GM11168 (cell line): ENCODE data around the gene ATP13A1.
"Not testable (repeated sequence)": the region's sequence is repeated elsewhere in the genome, so short reads cannot be mapped to it uniquely, and the experiment has no call there.

Source experiments
- in situ Hi-C: fragments of 300-500 bp; cut with MboI; formaldehyde crosslinking; loops from one replicate; pipeline ENCODE4 v1.12.0; 2022; ENCODE audit warnings: low sequenced_read_pairs; ENCODE audit not compliant: unreplicated experiment

Gene ATP13A1

DNA sequence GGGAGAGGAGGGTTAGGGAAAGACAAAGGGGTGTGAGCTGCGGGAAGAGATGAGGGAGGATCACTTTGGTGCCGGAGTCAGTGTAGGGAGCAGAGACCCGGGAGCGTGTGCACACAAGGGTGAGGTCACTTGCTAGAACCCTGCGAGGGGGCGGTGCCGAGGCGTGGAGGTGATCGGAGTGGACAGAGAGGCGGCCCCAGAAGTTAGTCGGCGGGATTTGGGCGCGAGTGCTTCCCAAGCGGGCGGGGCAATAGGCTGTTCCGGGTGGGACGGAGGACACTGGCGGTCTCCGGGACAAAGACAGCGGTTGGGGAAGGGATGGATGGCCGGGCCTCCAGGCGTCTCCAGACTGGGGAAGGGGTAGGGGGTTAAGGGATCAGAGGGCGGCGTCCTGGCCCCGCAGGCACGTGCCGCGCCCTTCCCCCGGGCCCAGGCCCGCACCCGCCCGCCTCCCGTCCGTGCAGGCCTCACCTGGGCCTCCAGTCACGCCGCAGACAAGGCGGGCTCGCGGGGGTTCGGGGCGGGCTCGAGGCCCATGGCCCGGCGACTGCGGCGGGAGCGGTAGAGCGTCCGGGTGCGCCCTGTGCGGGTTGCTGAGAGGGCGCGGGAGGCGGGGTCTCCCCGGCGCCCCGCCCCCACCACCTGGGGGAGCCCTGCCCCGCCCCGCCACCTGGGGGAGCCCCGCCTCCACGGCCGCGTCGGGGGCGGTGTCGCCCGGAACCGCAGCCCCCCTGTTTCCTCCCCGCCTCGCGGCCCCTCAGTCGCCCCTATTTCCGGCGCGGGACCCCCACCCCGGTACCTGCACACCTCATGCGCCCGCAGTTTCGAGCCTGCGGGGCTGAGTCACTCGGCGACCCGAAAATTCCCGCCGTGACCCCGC lies 35.6 kb downstream of the ATP13A1 start, which contains the start of gene LPAR2:
LPAR2 (minus strand) TSS at position 600 of the 880 bp plus-strand sequence. CDS start 945 bp downstream, outside the sequence.
- in situ Hi-C loops, result no loop called here

DNA sequence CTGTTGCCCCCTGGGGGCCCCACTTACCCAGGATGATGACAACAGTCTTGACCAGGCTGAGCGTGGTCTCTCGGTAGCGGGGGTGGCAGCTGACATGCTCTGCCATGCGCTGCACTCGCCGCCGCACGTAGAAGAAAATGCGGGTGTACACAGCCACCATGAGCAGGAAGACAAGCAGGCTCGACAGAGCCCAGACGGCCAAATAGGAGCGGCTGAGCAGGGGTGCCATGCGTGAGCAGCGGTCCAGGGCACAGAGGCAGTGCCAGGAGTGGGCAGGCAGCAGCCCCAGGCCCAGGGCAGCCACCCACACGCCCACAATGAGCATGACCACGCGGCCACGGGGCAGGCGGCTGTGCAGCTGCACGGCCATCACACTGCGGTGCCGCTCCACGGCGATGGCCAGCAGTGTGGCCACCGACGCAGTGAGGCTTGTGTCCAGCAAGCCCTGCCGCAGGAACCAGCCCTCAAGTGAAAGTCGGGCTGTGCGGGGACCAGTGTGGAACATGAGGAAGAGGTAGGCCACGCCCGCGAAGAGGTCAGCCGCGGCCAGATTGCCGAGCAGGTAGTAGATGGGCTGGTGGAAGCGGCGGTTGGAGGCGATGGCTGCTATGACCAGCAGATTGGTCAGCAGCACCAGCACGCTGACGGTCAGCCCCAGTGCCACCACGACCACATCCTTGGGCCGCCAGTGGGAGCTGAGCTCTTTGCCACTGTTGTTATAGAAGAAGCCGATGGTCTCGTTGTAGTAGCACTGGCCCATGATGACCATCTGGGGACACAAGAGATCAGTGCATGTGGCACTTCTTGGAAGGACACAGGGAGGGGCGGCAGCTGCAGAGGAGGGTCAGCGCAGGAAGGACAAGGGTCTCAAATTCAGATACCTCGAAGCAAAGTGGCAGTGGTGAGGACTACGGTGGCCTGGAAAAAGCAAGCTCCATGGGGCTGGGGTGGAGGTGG lies 36.7 kb downstream of the ATP13A1 start:
- in situ Hi-C loops, result no loop called here

DNA sequence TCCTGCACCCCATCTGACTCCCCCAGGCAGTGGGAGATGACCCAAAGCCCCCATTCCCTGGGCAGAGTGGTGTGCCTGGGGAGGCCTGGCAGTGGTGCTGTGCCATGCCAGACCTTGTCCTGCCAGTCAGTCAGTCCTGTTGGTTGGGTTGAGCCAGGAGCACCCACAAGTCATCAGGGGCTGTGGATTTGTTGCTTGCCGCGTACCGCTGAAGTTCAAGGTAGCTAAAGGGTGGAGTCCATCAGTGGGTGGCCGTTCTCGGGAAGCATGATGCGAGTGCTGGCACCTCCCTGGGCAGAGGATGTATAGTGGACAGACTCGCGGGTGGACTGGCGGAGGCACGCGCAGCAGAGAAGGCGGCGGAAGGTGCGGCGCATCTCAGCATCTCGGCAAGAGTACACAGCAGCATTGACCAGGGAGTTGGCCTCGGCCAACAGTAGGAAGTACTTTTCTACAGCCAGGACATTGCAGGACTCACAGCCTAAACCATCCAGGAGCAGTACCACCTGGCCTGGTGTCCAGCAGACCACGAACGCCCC lies 39.4 kb downstream of the ATP13A1 start:
- in situ Hi-C loops, result no loop called here

DNA sequence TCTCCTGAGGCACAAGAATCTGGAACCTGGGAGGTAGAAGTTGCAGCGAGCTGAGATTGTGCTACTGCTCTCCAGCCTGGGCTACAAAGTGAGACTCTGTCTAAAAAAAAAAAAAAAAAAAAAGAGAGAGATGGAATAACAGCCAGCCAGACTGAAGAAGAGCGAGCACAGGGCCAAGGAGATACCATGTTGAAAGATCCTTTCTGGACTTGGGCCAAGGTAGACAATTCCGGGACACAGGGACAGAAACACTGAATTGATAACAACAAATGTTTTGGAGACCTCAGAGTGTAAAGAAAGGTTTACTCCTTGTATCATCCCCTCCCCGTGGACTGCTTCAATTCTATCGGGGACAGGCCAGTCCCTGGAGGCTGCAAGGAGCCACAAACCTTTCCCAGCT lies 40.1 kb downstream of the ATP13A1 start:
- in situ Hi-C loops, result no loop called here

DNA sequence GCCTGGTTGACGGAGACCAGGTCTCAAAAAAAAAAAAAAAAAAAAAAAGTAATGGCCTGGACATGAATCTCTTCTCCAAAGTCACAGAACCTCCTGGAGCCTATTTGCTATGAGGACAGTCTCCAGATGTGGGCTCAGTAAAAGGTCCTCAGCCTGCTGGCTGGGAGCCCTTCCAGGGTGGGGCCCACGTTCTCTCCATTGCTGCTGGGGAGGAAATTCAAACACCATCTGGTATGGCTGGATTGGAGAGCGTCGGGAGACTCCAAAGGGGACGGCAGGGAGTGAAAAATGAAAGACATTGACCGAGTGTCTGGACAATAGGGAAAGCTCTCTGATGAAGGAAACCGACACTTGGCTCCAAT lies 43.6 kb downstream of the ATP13A1 start:
- in situ Hi-C loops, result no loop called here

DNA sequence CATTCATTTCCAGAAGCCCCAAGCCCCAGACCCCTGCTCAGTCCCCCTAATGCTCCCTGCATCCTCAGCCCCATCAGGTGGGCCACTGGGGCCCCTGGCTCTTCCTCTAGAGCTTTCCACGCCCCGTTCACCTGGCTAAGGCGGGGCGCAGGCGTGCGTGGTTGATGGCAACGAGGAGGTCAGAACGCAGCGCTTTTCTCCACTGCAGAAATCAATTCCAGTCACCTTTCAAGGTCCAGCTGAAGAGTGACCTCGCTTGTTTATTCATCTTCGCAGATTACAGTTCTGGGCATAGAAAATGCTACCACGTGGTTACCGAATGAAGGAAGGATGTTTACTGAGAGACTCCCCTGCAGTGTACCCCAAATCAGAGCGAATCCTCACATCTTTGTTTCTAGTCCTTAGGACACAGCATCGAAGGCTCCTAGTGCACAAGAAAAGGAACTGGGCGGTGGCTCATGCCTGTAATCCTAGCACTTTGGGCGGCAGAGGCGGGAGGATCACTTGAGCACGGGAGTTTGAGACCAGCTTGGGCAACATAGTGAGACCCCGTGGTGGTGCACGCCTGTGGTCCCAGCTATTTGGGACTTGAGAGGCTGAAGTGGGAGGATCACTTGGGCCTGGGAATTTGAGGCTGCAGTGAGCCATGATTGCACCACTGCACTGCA lies 44.2 kb downstream of the ATP13A1 start:
- in situ Hi-C loops, result no loop called here

DNA sequence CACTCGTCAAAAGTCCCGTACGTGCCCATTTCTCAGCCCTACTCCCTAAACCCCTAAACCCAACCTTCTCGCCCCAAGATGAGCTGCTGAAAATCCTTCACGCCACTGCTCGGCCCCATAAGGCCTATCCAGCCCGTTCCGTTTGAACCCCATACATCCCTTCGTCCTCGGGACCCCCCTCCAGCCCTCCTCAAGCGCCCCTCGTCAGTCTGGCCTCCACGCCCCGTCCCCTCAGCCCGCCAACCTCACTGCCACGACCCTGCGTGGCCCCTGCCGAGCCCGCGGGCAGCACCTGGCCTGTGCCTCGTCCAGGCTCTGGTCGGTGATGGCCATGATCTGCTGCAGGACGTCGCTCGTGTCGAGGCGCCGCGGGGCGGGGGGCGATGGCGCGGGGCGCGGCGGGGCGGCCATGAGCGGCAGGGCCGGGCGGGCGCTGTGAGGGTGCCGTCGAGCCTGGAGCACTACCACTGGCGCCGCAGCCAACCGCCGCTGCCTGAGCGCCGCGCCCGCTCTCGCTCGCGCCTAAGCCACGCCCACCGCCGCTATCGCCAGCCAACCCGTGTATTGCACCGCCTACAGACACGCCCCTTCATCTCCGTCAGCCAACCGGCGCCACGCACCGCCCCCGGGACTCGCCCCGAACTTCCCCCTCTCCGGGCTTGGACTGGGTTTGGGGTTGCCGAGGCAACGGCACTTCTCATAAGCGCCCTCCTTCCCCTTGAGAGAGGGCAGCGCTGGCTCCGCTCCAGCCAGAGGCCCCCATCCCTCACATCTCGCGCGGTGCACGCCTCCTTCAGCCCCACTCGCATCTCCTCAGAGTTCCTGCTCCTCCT lies 45.0 kb downstream of the ATP13A1 start, which contains the start of gene PBX4:
PBX4 (minus strand) TSS at position 469 of the 833 bp plus-strand sequence; CDS start at position 411, 58 bp downstream.
- in situ Hi-C loops, result no loop called here

DNA sequence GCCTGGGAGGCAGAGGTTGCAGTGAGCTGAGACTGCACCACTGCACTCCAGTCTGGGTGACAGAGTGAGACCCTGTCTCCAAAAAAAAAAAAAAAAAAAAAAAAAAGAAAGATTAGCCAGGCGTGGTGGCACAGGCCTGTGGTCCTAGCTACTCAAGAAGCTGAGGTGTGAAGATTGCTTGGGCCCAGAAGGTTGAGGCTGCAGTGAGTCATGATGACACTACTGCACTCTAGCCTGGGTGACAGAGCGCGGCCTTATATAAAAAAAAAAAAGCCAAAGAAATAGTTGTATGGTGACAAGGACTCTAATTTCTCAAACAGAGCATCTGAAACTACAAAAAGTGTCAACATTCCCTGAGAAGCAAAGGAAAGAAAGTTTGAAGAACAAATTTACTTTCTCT lies 48.4 kb downstream of the ATP13A1 start:
- in situ Hi-C loops, result no loop called here

DNA sequence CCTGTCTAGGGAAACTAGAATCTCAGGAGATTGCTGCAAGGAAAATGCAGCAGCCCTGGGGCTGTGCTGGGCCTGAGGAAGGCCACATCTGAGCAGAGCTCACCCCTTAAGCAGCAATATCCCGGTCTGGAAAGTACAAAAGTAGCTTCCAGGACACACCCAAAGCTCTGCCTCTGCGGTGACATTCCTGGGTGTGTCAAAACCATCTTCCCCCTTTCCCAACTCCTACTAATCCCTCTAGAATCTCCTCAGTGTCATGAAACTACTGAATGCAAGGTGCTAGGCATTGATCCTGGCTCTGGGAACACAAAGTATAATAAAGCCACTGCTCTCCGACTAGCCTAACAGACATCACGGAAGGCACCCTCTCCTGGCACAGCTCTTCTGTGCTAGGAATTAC lies 50.0 kb downstream of the ATP13A1 start:
- in situ Hi-C loops, result no loop called here

DNA sequence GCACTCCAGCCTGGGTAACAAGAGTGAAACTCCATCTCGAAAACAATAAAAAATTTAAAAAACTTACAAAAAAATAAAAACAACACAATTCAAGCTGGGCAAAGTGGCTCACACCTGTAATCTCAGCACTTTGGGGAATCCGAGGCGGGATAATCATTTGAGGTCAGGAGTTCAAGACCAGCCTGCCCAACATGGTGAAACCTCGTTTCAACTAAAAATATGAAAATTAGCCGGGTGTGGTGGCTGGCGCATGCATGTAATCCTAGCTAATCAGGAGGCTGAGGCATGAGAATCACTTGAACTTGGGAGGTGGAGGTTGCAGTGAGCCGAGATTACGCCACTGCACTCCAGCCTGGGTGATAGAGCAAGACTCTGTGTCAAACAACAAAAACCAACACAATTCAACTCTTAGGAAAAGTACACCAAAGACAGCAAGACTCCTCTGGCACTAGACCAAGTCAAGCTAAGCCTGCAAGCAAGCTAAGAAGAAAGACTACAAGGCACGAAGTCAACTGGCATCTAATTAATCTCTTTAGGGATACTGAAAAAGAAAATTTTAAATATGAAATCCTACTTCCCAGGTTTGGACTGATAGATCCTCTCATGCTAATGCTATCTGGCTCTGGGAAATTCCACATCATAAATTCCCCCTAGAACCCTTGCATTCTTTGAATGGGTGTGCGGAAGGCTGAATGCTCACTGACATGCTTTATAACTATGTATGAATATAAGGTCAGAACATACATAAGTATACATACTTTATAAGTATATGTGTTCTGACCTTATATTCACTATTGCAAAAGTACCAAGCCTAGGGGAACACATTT lies 52.9 kb downstream of the ATP13A1 start:
- in situ Hi-C loops, result no loop called here

DNA sequence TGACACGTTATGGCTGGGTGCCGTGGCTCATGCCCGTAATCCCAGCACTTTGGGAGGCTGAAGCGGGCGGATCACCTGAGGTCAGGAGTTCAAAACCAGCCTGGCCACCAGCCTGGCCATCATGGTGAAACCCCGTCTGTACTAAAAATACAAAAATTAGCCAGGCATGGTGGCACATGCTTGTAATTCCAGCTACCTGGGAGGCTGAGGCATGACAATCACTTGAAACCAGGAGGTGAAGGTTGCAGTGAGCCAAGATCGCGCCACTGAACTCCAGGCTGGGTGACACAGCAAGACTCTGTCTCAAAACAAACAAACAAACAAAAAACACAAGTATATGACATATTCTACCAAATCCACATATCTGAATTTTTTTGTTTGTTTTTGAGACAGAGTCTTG lies 56.8 kb downstream of the ATP13A1 start:
- in situ Hi-C loops, result not testable (repeated sequence)

DNA sequence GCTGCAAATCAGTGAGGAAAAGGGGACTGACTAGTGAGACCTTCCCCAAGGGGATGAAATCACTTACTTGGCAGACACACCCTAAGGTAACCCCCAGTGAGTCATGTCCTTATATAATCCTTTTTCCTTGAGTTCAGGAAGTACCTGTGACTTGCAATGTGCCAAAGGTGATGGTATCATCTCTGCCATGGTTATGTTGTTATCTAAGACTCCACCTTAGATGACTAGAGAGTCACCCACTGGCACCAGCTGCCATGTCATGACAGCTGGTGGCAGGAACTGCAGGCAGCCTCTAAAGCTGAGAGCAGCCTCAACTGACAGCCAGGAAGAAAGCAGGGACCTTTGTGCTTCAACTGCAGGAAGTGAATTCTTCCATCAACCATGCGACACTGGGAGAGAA lies 57.5 kb downstream of the ATP13A1 start:
- in situ Hi-C loops, result no loop called here

DNA sequence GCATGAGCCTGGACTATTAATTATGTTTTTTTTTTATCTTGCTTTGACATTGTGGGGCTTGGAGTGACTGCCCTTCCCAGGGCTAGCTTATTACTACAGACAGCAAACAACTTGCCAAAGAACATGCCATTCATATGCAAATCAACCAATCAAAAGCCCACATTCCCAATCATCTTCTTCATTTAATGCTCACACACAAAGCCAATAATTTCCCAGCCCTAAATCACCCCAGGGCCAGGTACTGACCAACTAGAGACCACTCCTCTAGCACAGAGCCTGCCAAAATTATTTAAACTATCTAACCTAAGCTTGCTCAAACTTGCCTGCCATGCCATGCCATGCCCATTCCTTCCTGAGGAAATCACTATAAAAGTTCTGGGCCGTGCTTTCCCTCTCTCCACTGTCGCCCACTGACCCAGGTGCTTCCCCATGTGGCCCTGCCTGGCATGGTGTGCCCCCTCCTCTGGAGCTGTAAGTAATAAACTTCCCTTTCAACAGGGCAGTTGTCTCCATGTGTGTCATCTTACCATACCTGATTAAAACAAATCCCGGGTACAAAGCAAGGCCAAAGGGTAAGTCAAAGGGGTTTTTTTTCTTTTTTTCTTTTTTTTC lies 60.7 kb downstream of the ATP13A1 start:
- in situ Hi-C loops, result no loop called here

DNA sequence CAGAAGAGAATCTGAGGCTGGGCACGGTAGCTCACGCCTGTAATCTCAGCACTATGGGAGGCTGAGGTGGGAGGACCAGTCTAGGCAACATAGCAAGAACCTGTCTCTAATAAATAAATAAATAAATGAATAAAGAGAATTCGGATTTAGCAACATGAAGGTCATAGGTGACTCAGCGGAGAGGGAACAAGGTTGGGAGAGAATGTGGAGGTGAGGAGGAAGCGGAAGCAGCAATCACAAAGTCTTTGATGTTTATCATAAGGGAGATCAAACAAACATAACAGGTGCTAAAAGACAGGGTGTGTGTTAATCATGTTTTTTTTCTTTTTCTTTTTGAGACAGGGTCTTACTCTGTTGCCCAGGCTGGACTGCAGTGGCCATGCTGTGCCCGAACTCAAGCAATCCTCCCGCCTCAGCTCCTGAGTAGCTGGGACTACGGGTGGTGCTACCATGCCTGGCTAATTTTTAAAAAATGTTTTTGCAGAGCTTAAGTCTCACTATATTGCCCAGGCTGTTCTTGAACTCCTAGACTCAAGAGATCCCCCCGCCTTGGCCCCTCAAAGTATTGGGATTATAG lies 61.3 kb downstream of the ATP13A1 start:
- in situ Hi-C loops, result no loop called here

DNA sequence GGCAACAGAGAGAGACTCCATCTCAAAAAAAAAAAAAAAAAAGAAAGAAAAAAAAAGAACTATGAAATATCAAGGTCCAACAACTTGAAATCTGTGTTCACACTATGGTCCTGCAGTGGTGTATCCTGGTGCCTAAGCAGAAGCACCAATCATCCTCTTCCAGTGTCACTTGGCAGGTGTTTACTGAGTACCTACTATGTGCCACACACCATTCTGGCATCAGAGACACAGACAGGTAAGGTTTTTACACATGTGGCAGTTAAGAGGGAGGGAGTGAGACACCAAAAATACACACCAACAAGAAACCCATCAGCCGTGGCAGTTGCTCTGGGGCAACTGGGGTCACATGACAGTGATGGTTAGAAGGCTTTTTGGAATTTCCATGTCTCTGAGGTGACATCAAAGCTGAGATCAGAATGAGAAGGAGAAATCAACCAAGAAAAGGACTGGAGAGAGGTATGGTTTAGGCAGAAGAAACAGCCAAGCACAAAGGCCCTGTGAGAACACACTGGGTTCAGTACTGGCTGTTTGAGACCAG lies 62.6 kb downstream of the ATP13A1 start:
- in situ Hi-C loops, result no loop called here

DNA sequence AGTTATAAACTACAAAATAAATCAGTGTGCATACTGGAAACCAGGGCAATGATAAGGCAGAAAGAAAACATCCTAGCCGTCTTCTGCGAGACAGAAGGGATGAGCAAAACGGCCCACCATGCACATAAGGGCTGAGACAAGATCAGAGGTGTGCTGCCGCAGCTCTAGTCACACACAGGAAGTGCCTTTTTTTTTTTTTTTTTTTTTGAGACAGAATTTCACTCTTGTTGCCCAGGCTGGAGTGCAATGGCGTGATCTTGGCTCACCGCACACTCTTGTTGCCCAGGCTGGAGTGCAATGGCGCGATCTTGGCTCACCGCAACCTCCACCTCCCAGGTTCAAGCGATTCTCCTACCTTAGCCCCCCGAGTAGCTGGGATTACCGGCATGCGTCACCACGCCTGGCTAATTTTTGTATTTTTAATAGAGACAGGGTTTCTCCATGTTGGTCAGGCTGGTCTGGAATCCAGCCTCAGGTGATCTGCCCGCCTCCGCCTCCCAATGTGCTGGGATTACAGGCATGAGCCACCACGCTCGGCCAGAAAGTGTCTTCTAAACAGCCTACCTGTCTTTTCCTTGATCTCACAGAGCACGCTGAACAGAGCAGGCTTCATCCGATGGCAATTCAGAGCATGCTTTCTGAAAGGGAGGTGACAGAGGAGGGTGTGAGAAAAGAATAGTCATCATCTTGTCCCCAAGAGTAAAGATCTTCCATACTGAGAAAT lies 64.6 kb downstream of the ATP13A1 start:
- in situ Hi-C loops, result not testable (repeated sequence)

DNA sequence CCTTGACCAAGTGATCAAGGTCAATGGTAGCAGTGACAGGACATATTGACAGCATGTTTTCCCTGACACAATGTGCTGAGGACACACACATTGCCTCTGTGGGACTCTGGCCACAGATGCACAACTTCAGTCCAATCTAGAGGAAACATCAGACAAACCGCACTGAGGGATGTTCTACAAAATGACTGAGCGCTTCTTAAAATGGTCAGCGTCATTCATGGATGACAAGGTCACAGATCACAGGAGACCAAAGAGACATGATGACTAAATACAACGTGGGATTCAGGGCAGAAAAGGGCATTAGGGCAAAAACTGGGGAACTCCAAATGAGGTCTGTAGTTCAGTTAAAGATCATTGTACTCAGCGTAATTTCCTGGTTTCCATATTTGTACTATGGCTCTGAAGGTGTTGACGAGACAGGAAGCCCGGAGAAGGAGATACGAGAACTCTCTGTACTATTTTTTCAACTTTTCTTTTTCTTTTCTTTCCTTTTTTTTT lies 65.6 kb downstream of the ATP13A1 start:
- in situ Hi-C loops, result no loop called here
